ENCODE results near the gene FANCC.
A peak's percentile ranks its signal among the peaks of the same experiment; 100 is the strongest.

FANCC gene

GRCh38 chr9:95116002-95116807 is 201.3 kb downstream of the FANCC start:
- DNase-seq, result no peak

GRCh38 chr9:95115104-95115503 is 202.4 kb downstream of the FANCC start:
- no peak for DNase-seq

GRCh38 chr9:95112436-95113280 is 204.9 kb downstream of the FANCC start:
- DNase-seq, result no peak

- no peak for DNase-seq
These were observed 205.8 kb downstream of the FANCC start for GRCh38 chr9:95111716-95112115.

- DNase-seq, result no peak
These were observed 206.5 kb downstream of the FANCC start for GRCh38 chr9:95110921-95111525.

GRCh38 chr9:95109456-95109855 is 208.1 kb downstream of the FANCC start:
- no peak for DNase-seq

GRCh38 chr9:95108777-95109176 is 208.7 kb downstream of the FANCC start:
- DNase-seq, result no peak

- DNase-seq, result no peak
These were observed 209.5 kb downstream of the FANCC start for GRCh38 chr9:95107976-95108375.

GRCh38 chr9:95107001-95107749 is 210.3 kb downstream of the FANCC start:
- DNase-seq, result no peak

- no peak for DNase-seq
These were observed 211.8 kb downstream of the FANCC start for GRCh38 chr9:95105519-95106287.

- no peak for DNase-seq
These were observed 212.5 kb downstream of the FANCC start for GRCh38 chr9:95104980-95105379.

GRCh38 chr9:95104581-95104960 is 212.9 kb downstream of the FANCC start:
- no peak for DNase-seq

GRCh38 chr9:95103871-95104580 is 213.5 kb downstream of the FANCC start:
- peak; percentile 77 for DNase-seq

GRCh38 chr9:95103281-95103771 is 214.2 kb downstream of the FANCC start:
- DNase-seq, result no peak

GRCh38 chr9:95102572-95102971 is 214.9 kb downstream of the FANCC start:
- no peak for DNase-seq

- DNase-seq, result no peak
These were observed 215.5 kb downstream of the FANCC start for GRCh38 chr9:95102001-95102433.

GRCh38 chr9:95101326-95101725 is 216.2 kb downstream of the FANCC start:
- DNase-seq, result no peak

GRCh38 chr9:95100071-95100627 is 217.4 kb downstream of the FANCC start:
- no peak for DNase-seq

- DNase-seq, result no peak
These were observed 218.0 kb downstream of the FANCC start for GRCh38 chr9:95099321-95100070.

GRCh38 chr9:95098391-95098921 is 219.1 kb downstream of the FANCC start:
- DNase-seq, result no peak

All from NCI-H524 treated with DMSO at 0.1 percent for 48 hours (cell line).